GM12801 (cell line): Measurements from ENCODE around the gene ZMAT5.

Experiments used
- TF ChIP-seq, protein P1 (sequence below): IDR thresholded peaks from one replicate; pipeline ENCODE4 v1.5.1; 2011; ENCODE audit warnings: control low read depth; ENCODE audit not compliant: insufficient read length; ENCODE audit errors: extremely low read depth

The ZMAT5 gene

DNA sequence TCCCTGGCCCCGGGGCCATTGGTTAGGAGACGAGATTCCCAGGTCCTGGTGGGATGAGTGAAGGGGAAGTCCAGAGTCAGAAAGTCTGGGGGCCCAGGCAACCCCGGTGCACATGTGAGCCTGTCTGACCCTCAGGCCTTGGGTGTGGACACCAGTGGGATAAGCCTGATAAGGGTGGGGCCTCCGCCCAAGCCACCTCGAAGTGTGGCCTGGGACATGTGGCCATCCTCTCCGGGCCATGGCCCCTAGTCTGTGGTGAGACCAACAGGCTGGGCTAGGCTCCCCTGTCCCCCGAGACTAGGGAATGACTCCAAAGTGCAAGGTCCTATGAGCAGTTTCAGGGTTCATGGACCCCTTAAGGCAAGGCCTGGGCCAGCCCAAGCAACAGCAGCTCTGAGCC is 40.7 kb downstream of the ZMAT5 start:
- TF ChIP-seq, protein P1, sequence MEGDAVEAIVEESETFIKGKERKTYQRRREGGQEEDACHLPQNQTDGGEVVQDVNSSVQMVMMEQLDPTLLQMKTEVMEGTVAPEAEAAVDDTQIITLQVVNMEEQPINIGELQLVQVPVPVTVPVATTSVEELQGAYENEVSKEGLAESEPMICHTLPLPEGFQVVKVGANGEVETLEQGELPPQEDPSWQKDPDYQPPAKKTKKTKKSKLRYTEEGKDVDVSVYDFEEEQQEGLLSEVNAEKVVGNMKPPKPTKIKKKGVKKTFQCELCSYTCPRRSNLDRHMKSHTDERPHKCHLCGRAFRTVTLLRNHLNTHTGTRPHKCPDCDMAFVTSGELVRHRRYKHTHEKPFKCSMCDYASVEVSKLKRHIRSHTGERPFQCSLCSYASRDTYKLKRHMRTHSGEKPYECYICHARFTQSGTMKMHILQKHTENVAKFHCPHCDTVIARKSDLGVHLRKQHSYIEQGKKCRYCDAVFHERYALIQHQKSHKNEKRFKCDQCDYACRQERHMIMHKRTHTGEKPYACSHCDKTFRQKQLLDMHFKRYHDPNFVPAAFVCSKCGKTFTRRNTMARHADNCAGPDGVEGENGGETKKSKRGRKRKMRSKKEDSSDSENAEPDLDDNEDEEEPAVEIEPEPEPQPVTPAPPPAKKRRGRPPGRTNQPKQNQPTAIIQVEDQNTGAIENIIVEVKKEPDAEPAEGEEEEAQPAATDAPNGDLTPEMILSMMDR = no peak

DNA sequence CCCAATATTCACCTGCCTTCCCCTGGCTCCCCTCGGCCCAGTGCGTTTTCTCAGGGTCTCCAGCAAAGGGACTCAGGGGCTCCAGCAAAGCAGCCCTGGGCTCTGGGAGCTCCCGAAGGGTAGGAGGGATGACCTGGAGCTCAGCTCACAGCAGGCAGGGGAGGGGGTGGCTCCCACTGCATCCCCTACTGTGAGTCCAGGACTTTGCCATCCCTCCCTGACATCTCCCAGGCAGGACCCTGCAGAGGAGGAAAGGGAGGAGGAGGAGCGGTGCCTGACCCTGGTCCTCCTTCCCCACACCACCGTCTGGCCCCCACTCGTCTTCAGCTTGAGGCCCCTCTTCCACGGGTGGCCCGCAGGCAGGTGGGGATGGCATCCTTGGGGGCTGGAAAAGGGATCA is 42.0 kb downstream of the ZMAT5 start:
- TF ChIP-seq, protein P1 = no peak

DNA sequence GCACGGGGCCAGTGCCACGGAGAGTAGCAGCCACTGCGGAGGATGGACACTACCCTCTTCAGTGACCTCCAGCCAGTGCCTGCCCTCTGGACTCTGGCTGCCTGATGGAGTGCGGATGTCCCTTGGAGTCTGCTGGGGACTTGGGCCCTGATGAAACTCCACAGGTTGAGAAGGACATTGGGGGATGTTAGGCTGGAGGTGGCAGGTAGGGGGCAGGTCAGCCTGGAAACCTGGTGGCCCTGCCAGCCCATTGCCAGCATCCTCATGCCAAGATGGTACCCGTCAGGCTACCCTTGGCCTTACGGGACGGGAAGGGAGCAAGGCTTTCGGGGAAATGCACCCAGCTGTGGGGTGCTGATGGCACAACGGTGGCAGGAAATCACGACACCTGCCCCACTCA is 43.0 kb downstream of the ZMAT5 start:
- TF ChIP-seq, protein P1 = no peak

DNA sequence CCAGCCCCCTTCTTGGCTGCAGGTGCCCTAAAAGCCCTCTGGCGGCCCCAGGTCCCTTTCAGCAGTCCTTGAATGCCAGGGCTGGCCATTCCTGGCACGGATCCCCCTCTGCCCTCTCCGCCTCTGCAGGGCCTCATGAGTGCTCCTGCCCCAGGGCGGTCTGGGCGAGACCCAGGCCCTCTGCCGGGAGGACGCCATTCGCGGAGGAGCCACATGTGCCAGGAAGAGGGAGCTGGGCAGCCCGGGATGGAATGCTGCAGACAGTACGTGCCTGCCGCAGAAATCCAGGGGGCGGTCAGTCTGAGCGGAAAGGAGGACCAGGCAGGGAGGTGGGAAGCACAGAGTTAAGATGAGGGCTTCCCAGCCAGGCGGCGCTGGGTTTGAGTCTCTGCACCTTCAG is 44.2 kb downstream of the ZMAT5 start:
- TF ChIP-seq, protein P1 = no peak

DNA sequence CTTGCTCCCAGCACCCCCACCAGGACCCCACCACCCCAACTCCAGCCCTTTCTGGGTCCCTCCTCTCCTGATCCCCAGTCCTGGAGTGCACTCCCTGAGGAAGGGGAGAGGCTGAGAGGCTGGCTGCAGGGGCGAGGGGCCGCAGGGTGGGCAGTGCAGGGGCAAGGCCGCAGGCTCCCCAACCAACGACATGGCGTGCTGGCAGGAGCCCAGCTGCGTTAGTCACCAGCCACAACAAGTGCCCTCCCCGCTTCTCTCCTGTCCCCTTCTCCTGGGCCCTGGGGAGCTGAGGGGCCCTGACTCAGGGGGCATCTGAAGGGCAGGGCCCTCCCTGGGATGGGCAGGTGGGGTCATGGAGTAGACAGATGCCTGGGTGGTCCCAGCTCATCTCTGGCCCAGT is 44.7 kb downstream of the ZMAT5 start:
- TF ChIP-seq, protein P1 = no peak

DNA sequence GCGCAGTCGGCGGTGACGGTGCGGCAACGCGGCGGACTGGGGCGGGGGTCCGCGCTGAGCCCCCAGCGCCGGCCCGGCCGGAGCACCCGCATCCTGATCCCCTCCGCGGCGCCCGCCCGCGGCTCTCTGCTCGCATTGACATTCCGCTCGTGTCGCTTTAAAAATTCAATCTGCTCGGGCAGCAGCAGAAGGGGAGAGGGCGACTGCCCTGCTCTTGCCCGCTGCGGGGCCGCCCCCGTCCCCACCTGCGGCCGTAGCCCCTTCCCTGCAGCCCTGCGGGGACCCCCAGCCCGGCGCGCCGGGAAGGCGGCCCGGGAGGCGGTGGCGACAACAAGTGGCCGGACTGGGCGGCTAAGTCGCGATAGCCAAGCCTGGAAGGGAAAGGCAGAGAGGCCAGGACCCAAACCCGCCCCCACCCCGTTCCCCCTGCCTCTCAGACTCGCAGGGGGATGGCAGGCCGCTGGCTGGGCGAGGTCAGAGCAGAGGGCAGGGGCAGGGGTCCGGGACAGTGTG is 45.9 kb downstream of the ZMAT5 start:
- TF ChIP-seq, protein P1 = no peak

DNA sequence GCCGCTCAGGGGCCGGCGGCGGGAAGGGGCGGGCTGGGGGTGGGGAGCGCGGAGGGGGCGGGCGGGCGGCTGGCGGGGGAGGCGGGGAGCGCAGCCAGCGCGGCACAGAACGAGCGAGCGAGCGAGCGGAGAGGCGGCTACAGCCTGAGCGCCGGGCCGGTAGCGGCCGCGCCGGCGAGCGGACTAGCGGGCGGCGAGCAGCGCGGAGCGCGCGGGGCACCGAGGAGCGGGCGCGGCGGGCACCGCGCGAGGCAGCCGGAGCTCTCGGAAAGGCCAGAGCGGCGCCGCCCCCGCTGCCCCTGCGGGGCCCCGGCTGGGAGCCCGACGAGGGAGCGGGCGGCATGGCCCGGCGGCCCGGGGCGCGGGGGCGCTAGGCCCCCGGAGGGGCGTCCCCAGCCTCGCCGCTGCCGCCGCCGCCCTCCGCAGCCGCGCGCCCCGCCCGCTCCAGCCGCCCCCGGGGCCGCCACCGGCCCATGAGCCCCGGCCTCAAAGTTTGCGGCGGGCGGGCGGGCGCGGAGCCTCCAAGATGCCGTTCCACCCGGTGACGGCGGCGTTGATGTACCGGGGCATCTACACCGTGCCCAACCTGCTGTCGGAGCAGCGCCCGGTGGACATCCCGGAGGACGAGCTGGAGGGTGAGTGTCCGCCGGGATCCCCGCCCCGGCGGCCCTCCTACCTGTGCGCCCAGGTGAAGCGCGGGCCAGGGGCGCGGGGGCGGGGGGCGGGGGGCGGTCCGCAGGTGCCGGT is 46.7 kb downstream of the ZMAT5 start, which contains the start of gene CABP7:
TSS of gene CABP7 (plus strand) at position 105 of the 747 bp plus-strand sequence. CDS start at position 527, 422 bp downstream.
- TF ChIP-seq, protein P1 = no peak
